ENCODE measurements around the gene OSBPL7.

Gene OSBPL7

DNA sequence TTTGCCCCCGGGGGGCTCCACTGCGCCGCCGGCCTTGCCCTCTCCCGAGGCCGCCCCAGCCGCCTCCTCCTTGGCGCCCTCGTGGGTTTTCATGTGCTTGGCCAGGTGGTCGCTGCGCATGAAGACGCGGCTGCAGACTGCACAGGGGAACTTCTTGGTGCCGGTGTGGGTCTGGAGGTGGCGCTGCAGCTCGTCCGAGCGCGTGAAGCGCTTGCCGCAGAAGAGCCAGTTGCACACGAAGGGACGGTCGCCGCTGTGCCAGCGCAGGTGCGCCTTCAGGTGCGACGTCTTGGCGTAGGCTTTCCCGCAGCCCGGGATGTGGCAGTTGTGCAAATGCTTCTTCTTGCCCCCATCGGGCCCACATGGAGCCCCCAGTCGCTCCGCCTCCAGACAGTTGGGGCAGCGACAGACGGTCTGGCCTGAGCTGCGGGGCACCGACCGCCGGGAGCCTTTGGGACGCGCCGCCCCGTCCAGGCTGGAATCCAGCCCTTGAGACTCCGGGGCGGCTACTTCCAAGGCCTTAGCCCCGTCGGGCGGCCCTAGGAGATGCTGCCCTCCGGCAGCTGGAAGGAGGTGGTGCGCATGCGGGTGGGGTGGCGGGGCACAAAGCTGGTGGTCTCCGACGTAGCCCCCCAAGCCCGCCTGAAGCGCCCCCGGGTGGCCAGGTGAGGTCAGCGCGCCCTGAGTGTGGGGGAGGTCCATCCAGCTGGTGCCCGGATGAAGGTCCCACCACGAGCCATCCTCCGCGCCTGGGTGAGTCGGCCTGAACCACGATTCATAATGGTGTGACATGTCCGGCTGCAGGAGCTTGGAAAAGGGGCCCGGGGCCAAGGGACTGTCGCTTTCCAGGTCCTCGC, 26.0 kb upstream of the OSBPL7 start:
- Histone ChIP-seq H3K9ac (ENCODE audit: low read length) (no peak overlapping the region), H3K4me1 (ENCODE audit: insufficient read depth, low read length, severe bottlenecking) (no peaks in the 10 kb centered on the region)

DNA sequence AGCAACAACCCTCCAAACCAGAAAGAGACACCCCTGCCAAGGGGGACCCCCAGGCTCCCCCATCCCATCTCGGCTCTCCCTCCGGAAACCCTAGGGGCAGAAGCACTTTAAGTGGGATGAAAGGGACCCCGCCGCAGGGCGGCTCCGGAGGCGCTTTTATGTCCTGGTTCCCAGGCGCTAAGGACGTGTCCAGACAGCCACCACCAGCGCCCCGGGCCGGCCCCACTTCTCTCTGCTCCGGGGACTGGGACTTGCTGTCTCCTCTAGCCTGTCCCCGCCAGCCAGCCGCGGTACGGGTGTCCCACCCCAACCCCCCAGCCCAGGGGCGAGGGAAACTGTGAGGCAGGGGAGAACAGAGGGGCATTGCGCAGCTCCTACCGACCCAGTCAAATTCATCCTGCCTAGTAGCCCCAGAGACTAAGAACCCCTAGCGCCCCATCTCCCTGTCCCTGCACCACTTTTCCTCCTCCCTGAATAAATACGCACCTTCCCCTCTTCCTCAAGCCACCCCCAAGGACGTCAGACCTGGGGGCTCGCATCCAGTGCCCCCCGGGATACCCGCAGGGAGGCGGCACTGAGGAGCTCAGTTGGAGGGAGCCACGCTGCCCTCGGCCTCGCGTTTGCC, 25.2 kb upstream of the OSBPL7 start:
- H3K27me3 ChIP-seq (ENCODE audit: insufficient read depth, low read length) = no peaks in the 10 kb centered on the region; the same call in 1 of the 2 replicates
- no peaks in the 10 kb centered on the region for H4K20me1 ChIP-seq (ENCODE audit: insufficient read depth, low read length)
- TF ChIP-seq EZH2 (IDR thresholded peaks at IDR 0.05; ENCODE audit: borderline replicate concordance, low read length) = no peak
- TF ChIP-seq, protein P1, sequence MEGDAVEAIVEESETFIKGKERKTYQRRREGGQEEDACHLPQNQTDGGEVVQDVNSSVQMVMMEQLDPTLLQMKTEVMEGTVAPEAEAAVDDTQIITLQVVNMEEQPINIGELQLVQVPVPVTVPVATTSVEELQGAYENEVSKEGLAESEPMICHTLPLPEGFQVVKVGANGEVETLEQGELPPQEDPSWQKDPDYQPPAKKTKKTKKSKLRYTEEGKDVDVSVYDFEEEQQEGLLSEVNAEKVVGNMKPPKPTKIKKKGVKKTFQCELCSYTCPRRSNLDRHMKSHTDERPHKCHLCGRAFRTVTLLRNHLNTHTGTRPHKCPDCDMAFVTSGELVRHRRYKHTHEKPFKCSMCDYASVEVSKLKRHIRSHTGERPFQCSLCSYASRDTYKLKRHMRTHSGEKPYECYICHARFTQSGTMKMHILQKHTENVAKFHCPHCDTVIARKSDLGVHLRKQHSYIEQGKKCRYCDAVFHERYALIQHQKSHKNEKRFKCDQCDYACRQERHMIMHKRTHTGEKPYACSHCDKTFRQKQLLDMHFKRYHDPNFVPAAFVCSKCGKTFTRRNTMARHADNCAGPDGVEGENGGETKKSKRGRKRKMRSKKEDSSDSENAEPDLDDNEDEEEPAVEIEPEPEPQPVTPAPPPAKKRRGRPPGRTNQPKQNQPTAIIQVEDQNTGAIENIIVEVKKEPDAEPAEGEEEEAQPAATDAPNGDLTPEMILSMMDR (IDR thresholded peaks at IDR 0.05; ENCODE audit: low read length) = no peak
- H3K9ac ChIP-seq (ENCODE audit: low read length) = no peak overlapping the region
- H3F3A ChIP-seq (ENCODE audit: insufficient read depth, low read length) = no peaks in the 10 kb centered on the region
- no peaks in the 10 kb centered on the region for H3K9me3 ChIP-seq (ENCODE audit: low read length)
- H3K4me1 ChIP-seq (ENCODE audit: insufficient read depth, low read length, severe bottlenecking) = peaks cover 2% of the 10 kb centered on the region
- H2AFZ ChIP-seq (ENCODE audit: low read length) = no peak overlapping the region
- no peak overlapping the region for H3K4me3 ChIP-seq (ENCODE audit: low read depth, low read length, poor library complexity, severe bottlenecking)
- no peaks in the 10 kb centered on the region for H3K9me2 ChIP-seq (ENCODE audit: low read depth, low read length)
- no peak overlapping the region for H3K27ac ChIP-seq (ENCODE audit: low read depth, low read length, poor library complexity, severe bottlenecking)
- no peak overlapping the region for H3K4me2 ChIP-seq (ENCODE audit: low read length)
- H3K79me2 ChIP-seq (ENCODE audit: insufficient read depth, low read length) = no peaks in the 10 kb centered on the region
- no peaks in the 10 kb centered on the region for H3K36me3 ChIP-seq (ENCODE audit: insufficient read depth, low read length)

More for the DNA sequence above, 26.0 kb upstream of the OSBPL7 start:
- TF ChIP-seq, protein P1 (IDR thresholded peaks at IDR 0.05; ENCODE audit: low read length) = peak; percentile 13
- no peak for TF ChIP-seq EZH2 (IDR thresholded peaks at IDR 0.05; ENCODE audit: borderline replicate concordance, low read length)
- H3K27ac ChIP-seq (ENCODE audit: low read depth, low read length, poor library complexity, severe bottlenecking) = no peak overlapping the region
- H3K79me2 ChIP-seq (ENCODE audit: insufficient read depth, low read length) = no peaks in the 10 kb centered on the region
- H3K4me2 ChIP-seq (ENCODE audit: low read length) = no peak overlapping the region
- no peaks in the 10 kb centered on the region for H3K9me2 ChIP-seq (ENCODE audit: low read depth, low read length)
- H3K27me3 ChIP-seq (ENCODE audit: insufficient read depth, low read length) = no peaks in the 10 kb centered on the region; the same call in 1 of the 2 replicates
- H3K4me3 ChIP-seq (ENCODE audit: low read depth, low read length, poor library complexity, severe bottlenecking) = no peak overlapping the region
- no peak overlapping the region for H2AFZ ChIP-seq (ENCODE audit: low read length)
- H4K20me1 ChIP-seq (ENCODE audit: insufficient read depth, low read length) = no peaks in the 10 kb centered on the region
- H3K36me3 ChIP-seq (ENCODE audit: insufficient read depth, low read length) = no peaks in the 10 kb centered on the region
- no peaks in the 10 kb centered on the region for H3K9me3 ChIP-seq (ENCODE audit: low read length)
- no peaks in the 10 kb centered on the region for H3F3A ChIP-seq (ENCODE audit: insufficient read depth, low read length)

DNA sequence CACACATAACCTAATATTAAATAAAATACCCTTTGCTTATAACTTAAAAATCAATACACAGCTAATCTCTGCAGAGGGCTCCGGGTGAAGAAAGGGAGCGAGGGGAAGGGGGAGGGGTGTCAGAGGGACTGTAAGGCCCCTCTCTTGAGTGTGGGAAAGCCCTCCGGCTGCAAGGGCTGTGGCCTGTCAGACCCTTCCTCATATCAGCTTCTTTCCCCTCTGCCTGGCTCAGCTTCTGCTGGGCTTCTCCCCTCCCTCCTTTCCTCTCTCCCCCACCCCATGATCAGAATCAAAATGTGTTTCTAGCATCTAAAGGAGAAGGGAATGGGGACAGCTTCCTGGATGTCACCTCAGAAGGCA, 24.1 kb upstream of the OSBPL7 start:
- TF ChIP-seq EZH2 (IDR thresholded peaks at IDR 0.05; ENCODE audit: borderline replicate concordance, low read length) = no peak
- TF ChIP-seq, protein P1 (IDR thresholded peaks at IDR 0.05; ENCODE audit: low read length) = no peak
- Histone ChIP-seq H3K4me2 (ENCODE audit: low read length) (no peak overlapping the region), H3K9me3 (ENCODE audit: low read length) (no peaks in the 10 kb centered on the region), H3K36me3 (ENCODE audit: insufficient read depth, low read length) (no peaks in the 10 kb centered on the region), H3K9ac (ENCODE audit: low read length) (no peak overlapping the region), H3K79me2 (ENCODE audit: insufficient read depth, low read length) (no peaks in the 10 kb centered on the region), H2AFZ (ENCODE audit: low read length) (no peak overlapping the region), H3F3A (ENCODE audit: insufficient read depth, low read length) (no peaks in the 10 kb centered on the region), H3K27me3 (ENCODE audit: insufficient read depth, low read length) (no peaks in the 10 kb centered on the region; the same call in 1 of the 2 replicates), H3K9me2 (ENCODE audit: low read depth, low read length) (no peaks in the 10 kb centered on the region), H4K20me1 (ENCODE audit: insufficient read depth, low read length) (no peaks in the 10 kb centered on the region), H3K27ac (ENCODE audit: low read depth, low read length, poor library complexity, severe bottlenecking) (no peak overlapping the region), H3K4me1 (ENCODE audit: insufficient read depth, low read length, severe bottlenecking) (peaks cover 9% of the 10 kb centered on the region), H3K4me3 (ENCODE audit: low read depth, low read length, poor library complexity, severe bottlenecking) (no peak overlapping the region)

Data from OCI-LY1 (cell line).